Thoracic aorta (tissue), 2 donors: ENCODE data around the gene RBM47. TPM values are rescaled to one million over a fixed set of nuclear protein-coding genes. Genes with fewer than 3 reads are reported as not detected.

Experiments used
- ATAC-seq: fragments of 150-250 bp; one replicate; pipeline ENCODE4 v1.8.0; 2017; ENCODE audit warnings: low read depth; ENCODE audit not compliant: insufficient number of reproducible peaks, low FRiP score
- DNase-seq: peaks from one replicate; pipeline ENCODE4 v3.0.0-alpha.2; 2020; ENCODE audit warnings: low spot score
- H3K27ac ChIP-seq, 2 donors: fragments of 200-600 bp; sonication (generic); 1 replicate in 1 of 2; 2 replicates in 1 of 2; pipeline ENCODE4 v1.5.1; 2016; ENCODE audit warnings: mild to moderate bottlenecking in 2 of 2, moderate library complexity in 2 of 2
- H3K27me3 ChIP-seq: fragments of 200-600 bp; sonication (generic); replicated peaks from 2 replicates; pipeline ENCODE4 v1.6.0; 2016; ENCODE audit warnings: mild to moderate bottlenecking; ENCODE audit not compliant: insufficient read depth
- H3K36me3 ChIP-seq: fragments of 200-600 bp; sonication (generic); one replicate; pipeline ENCODE4 v1.5.1; 2016
- H3K4me1 ChIP-seq, 2 donors: fragments of 200-600 bp; sonication (generic); 1 replicate in 1 of 2; 2 replicates in 1 of 2; pipeline versions ENCODE4 v1.5.1 to v1.6.0; 2016; ENCODE audit warnings: low read depth in 2 of 2, mild to moderate bottlenecking in 1 of 2; ENCODE audit not compliant: control insufficient read depth in 1 of 2
- H3K4me3 ChIP-seq: fragments of 200-600 bp; sonication (generic); 2 replicates; pipeline ENCODE4 v1.5.1; 2016; ENCODE audit warnings: mild to moderate bottlenecking
- H3K9me3 ChIP-seq: fragments of 200-600 bp; sonication (generic); 2 replicates; pipeline ENCODE4 v1.5.1; 2016
- total RNA-seq, 2 donors: library from RNA; depleted of rRNA; stranded (reverse); fragments of >200 nt; gene quantifications; one replicate each; pipeline versions ENCODE4 v1.1.0 to v1.2.3, GENCODE V29; 2016
- TF ChIP-seq, protein P1 (sequence below): fragments of 200-600 bp; sonication (generic); IDR thresholded peaks from one replicate; pipeline ENCODE4 v1.5.1; 2019; ENCODE audit warnings: antibody characterized with exemption

RBM47 gene
- 10 to 100 TPM; 31.5 to 56.7 TPM for total RNA-seq

DNA sequence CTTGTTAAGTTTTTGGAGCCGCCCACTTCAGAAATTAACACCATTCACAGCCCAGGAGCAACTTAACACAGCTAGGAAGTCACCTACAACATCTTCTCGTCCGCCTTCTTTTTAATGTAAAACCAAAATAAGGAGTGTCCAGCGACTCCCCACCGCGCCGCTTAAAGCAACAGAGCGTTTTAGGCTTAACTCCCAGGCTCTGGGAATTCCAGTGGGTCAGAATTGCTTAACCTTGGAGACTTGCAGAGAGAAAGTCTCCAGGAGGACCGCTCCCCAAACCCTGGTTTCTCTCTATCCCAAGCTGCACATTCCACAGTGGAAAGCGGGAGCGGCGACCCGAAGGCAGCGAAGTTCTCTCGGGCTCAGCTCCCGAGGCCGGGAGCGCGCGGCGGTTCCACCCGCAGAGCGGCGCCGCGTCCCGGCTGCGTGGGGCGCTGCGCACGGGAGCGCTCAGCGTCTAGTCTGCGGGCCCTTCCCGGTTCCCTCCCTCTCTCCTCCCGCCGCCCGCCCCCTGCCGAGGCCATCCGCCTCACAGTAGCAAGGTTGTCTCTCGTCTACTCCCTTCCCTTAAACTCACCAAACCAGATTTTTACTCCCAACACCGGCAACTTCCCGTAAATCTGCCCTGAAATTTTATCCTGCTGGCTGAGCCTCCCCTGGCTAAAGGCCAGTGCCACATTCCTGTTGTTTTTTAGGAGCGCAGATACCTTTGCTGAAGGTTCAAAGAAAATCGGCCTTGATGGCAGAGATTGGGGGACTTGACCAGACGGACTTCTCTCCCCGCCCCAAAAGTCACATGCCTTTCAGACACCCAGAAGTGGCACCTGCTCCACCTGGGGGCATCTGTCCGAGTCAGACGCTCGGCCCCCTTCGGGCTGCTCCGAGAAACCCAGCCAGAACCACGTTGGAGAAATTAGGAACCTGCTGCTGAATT, at the start of gene RBM47:
Gene RBM47, minus strand, starts transcription at position 464 of the 934 bp plus-strand sequence. CDS start 190,971 bp downstream, outside the sequence.
- peak within 1 kb of the TSS; percentile 5 to 20 for H3K27ac ChIP-seq
- ATAC-seq, result no peak

DNA sequence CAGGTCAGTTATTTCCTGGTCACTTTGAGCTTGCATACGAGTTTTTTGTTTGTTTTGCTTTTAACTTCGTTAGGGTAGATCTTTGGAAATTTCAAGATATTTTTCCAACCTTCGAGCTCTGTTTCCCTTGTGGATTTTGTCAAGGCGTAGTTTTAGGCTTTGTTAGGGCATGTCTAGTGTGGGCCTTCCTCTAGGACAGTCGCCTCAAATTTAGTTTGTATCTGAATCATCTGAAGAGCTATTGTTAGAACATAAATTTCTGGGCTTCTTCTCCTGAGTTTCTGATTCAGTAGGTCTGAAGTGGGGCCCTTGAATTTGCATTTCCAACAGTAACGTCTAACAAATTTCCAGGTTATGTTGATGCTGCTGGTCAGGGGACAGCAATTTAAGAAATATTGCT, 48.8 kb upstream of the RBM47 start:
- Histone ChIP-seq H3K27me3 (no peaks in the 10 kb centered on the region), H3K36me3 (no peaks in the 10 kb centered on the region), H3K4me3 (no peak overlapping the region), H3K27ac (no peak overlapping the region), H3K4me1 (no peaks in the 10 kb centered on the region), H3K9me3 (no peaks in the 10 kb centered on the region)
- TF ChIP-seq, protein P1, sequence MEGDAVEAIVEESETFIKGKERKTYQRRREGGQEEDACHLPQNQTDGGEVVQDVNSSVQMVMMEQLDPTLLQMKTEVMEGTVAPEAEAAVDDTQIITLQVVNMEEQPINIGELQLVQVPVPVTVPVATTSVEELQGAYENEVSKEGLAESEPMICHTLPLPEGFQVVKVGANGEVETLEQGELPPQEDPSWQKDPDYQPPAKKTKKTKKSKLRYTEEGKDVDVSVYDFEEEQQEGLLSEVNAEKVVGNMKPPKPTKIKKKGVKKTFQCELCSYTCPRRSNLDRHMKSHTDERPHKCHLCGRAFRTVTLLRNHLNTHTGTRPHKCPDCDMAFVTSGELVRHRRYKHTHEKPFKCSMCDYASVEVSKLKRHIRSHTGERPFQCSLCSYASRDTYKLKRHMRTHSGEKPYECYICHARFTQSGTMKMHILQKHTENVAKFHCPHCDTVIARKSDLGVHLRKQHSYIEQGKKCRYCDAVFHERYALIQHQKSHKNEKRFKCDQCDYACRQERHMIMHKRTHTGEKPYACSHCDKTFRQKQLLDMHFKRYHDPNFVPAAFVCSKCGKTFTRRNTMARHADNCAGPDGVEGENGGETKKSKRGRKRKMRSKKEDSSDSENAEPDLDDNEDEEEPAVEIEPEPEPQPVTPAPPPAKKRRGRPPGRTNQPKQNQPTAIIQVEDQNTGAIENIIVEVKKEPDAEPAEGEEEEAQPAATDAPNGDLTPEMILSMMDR, result no peak
- DNase-seq (no peak), ATAC-seq (no peak)

More for the DNA sequence above, at the start of gene RBM47:
- DNase-seq, result no peak
- peaks cover 0 to 8% of the 10 kb centered on the region in 2 donors for H3K4me1 ChIP-seq
- no peaks in the 10 kb centered on the region for H3K27me3 ChIP-seq
- TF ChIP-seq, protein P1, result no peak
- H3K4me3 ChIP-seq, result peak within 1 kb of the TSS; percentile 75
- no peaks in the 10 kb centered on the region for H3K9me3 ChIP-seq
- H3K36me3 ChIP-seq, result no peaks in the 10 kb centered on the region

DNA sequence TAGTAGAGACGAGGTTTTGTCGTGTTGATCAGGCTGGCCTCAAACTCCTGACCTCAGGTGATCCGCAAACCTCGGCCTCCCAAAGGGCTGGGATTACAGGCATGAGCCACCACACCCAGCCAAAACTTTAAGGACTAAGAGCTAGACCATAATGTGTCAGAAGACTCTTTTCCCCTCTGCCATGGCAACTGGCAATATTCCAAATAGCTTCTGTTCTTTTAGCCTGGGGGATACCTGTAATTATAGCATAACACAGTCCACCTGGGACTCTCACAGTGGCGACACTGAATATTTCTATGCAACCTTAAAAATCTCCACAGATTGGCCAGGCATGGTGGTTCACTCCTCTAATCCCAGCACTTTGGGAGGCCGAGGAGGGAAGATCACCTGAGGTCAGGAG, 45.5 kb upstream of the RBM47 start:
- no peak overlapping the region for H3K27ac ChIP-seq
- TF ChIP-seq, protein P1, result no peak
- DNase-seq (no peak), ATAC-seq (no peak)
- H3K4me3 ChIP-seq, result no peak overlapping the region
- H3K27me3 ChIP-seq, result no peaks in the 10 kb centered on the region
- H3K36me3 ChIP-seq, result no peaks in the 10 kb centered on the region
- H3K4me1 ChIP-seq, result no peaks in the 10 kb centered on the region
- no peaks in the 10 kb centered on the region for H3K9me3 ChIP-seq

DNA sequence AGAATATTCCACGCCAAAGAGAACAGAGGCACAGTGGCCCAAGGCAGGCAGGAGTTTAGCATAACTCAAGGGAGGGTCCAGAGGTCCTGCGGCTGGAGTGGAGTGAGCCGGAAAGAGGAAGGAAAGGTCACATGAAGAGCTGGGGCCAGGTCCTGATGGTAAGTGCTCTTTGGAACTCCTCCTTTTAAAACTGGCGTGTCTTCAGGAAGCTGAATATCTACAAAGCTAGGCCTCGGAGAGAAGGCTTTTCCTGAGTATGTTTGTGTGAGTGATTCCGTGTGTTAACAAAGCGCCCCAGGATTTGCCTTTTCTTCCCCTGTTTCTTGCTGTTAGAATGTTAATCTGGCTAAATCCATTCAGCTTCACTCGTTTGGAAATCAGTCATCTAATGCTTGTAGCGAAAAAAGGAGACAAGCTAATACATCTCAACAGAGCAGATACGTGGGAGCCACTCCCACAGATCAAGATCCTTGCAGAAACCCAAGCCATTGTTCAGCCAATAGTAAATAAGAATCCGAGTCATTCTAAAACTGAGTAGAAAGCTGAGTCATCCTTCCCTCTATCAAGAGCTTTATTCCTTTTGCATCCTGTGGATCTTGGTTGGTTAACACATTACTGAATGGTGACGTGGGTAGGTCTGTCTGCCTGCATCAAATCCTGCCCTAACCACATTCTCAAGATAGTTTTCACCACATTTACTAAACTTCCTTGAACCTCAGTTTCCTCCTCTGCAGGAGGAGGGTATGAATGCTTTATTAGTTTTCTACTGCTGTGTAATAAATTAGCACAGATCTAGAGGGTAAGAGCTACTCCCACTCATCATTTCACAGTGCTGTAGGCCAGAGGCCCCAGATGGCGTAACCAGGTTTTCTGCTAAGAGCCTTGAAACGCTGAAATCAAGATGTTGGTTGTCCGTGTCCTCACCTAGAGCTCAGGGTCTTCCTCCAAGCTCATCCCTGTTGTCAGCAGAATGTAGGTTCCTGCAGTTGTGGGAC, 43.2 kb upstream of the RBM47 start:
- H3K27me3 ChIP-seq, result no peaks in the 10 kb centered on the region
- H3K4me3 ChIP-seq, result no peak overlapping the region
- no peaks in the 10 kb centered on the region for H3K4me1 ChIP-seq
- TF ChIP-seq, protein P1, result no peak
- peak overlapping the region in 1 of 2 donors; percentile 12 for H3K27ac ChIP-seq
- DNase-seq (no peak), ATAC-seq (no peak)
- H3K36me3 ChIP-seq, result no peaks in the 10 kb centered on the region
- H3K9me3 ChIP-seq, result no peaks in the 10 kb centered on the region
